ENCODE data around the gene LIMS1. TPM values are rescaled to one million over a fixed set of nuclear protein-coding genes. Genes with fewer than 3 reads are reported as not detected.

Gene LIMS1
- total RNA-seq, 1 experiment from 2014 or later = 56.2 TPM

- no peak overlapping the region for H2AFZ ChIP-seq (ENCODE audit: low read depth, low read length, poor library complexity, severe bottlenecking)
- ChIA-PET POLR2A (no interaction called here), CTCF (no interaction called here), RAD21 (ENCODE audit: low non-redundant PET in 1 of 2, low total read pairs in 2 of 2, uncharacterized antibody in 2 of 2, unreplicated experiment in 2 of 2) (no interaction called here)
- no peak overlapping the region for H3K4me3 ChIP-seq (replicated peaks in 1 of 2; ENCODE audit: low read depth in 1 of 2, low read length in 2 of 2)
- H3K27me3 ChIP-seq (ENCODE audit: insufficient read depth, low read length) = no peaks in the 10 kb centered on the region
- no TSS peak for BruUV-seq (replicated peaks)
- H3K27ac ChIP-seq (ENCODE audit: low read depth, low read length) = no peak overlapping the region
- H3K4me1 ChIP-seq (ENCODE audit: control insufficient read depth in 1 of 2, insufficient read depth in 2 of 2, low read length in 2 of 2) = peaks cover 13 to 19% of the 10 kb centered on the region in 2 experiments
- H3K9me2 ChIP-seq (ENCODE audit: insufficient read depth) = no peaks in the 10 kb centered on the region
- peaks cover 42% of the 10 kb centered on the region for H3K79me2 ChIP-seq (ENCODE audit: insufficient read depth, low read length)
- ATAC-seq (no peak), DNase-seq (ENCODE audit: low read depth, low spot score) (no peak)
- H3K9me3 ChIP-seq (ENCODE audit: control insufficient read depth in 1 of 2, insufficient read depth in 1 of 2, low read depth in 1 of 2, low read length in 2 of 2) = no peaks in the 10 kb centered on the region
- no peak for TF ChIP-seq TCF7L2 (IDR thresholded peaks at IDR 0.05; ENCODE audit: borderline replicate concordance, extremely low read depth, insufficient read depth, insufficient read length)
- no peaks in the 10 kb centered on the region for H3K36me3 ChIP-seq (ENCODE audit: control insufficient read depth in 1 of 2, insufficient read depth in 2 of 2, low read length in 2 of 2)
- no peak overlapping the region for H3K9ac ChIP-seq (ENCODE audit: low read length)
- H3K4me2 ChIP-seq (ENCODE audit: low read length) = no peak overlapping the region
- intact Hi-C loops (cut with micrococcal nuclease) = no loop called here
- H4K20me1 ChIP-seq (ENCODE audit: insufficient read depth) = no peaks in the 10 kb centered on the region
Measured at GRCh38 chr2:108614659-108615058, 80.4 kb downstream of the LIMS1 start.

- Histone ChIP-seq H2AFZ (ENCODE audit: low read depth, low read length, poor library complexity, severe bottlenecking) (no peak overlapping the region), H4K20me1 (ENCODE audit: insufficient read depth) (no peaks in the 10 kb centered on the region), H3K4me1 (ENCODE audit: control insufficient read depth in 1 of 2, insufficient read depth in 2 of 2, low read length in 2 of 2) (peaks cover 14 to 29% of the 10 kb centered on the region in 2 experiments), H3K27me3 (ENCODE audit: insufficient read depth, low read length) (no peaks in the 10 kb centered on the region), H3K9me2 (ENCODE audit: insufficient read depth) (no peaks in the 10 kb centered on the region), H3K9ac (ENCODE audit: low read length) (no peak overlapping the region), H3K9me3 (ENCODE audit: control insufficient read depth in 1 of 2, insufficient read depth in 1 of 2, low read depth in 1 of 2, low read length in 2 of 2) (no peaks in the 10 kb centered on the region), H3K36me3 (ENCODE audit: control insufficient read depth in 1 of 2, insufficient read depth in 2 of 2, low read length in 2 of 2) (no peaks in the 10 kb centered on the region), H3K79me2 (ENCODE audit: insufficient read depth, low read length) (peaks cover 50% of the 10 kb centered on the region), H3K27ac (ENCODE audit: low read depth, low read length) (no peak overlapping the region), H3K4me2 (ENCODE audit: low read length) (no peak overlapping the region), H3K4me3 (replicated peaks in 1 of 2; ENCODE audit: low read depth in 1 of 2, low read length in 2 of 2) (no peak overlapping the region)
- BruUV-seq (replicated peaks) = no TSS peak
- POLR2A ChIA-PET = no interaction called here
- CTCF ChIA-PET = interaction anchor here (1.0 kb wide), 1 partner anchor 21 kb away, joined by 5 read pairs; no protein-coding TSS in a partner anchor
- intact Hi-C loops (cut with micrococcal nuclease) = no loop called here
- ATAC-seq (no peak), DNase-seq (ENCODE audit: low read depth, low spot score) (no peak)
- RAD21 ChIA-PET (ENCODE audit: low non-redundant PET in 1 of 2, low total read pairs in 2 of 2, uncharacterized antibody in 2 of 2, unreplicated experiment in 2 of 2) = no interaction called here
- TF ChIP-seq POLR2A (IDR thresholded peaks at IDR 0.05; ENCODE audit: borderline replicate concordance, extremely low read depth, insufficient read depth, insufficient read length) (no peak), YY1 (IDR thresholded peaks at IDR 0.05; ENCODE audit: extremely low read depth, insufficient replicate concordance, low read depth, low read length) (no peak), EZH2 (IDR thresholded peaks at IDR 0.05) (no peak), EZH2phosphoT487 (IDR thresholded peaks at IDR 0.05; ENCODE audit: borderline replicate concordance) (no peak), ZFX (IDR thresholded peaks at IDR 0.05) (no peak), EGR1 (IDR thresholded peaks at IDR 0.05; ENCODE audit: low read depth) (no peak), ZBTB33 (IDR thresholded peaks at IDR 0.05; ENCODE audit: extremely low read depth, insufficient replicate concordance, low read length) (no peak), RAD21 (IDR thresholded peaks at IDR 0.05; ENCODE audit: low read depth) (no peak)
- TF ChIP-seq, protein P1, sequence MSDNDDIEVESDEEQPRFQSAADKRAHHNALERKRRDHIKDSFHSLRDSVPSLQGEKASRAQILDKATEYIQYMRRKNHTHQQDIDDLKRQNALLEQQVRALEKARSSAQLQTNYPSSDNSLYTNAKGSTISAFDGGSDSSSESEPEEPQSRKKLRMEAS (IDR thresholded peaks at IDR 0.05) = no peak
- TF ChIP-seq, protein P2, sequence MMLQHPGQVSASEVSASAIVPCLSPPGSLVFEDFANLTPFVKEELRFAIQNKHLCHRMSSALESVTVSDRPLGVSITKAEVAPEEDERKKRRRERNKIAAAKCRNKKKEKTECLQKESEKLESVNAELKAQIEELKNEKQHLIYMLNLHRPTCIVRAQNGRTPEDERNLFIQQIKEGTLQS (IDR thresholded peaks at IDR 0.05) = no peak
- TF ChIP-seq, protein P3, sequence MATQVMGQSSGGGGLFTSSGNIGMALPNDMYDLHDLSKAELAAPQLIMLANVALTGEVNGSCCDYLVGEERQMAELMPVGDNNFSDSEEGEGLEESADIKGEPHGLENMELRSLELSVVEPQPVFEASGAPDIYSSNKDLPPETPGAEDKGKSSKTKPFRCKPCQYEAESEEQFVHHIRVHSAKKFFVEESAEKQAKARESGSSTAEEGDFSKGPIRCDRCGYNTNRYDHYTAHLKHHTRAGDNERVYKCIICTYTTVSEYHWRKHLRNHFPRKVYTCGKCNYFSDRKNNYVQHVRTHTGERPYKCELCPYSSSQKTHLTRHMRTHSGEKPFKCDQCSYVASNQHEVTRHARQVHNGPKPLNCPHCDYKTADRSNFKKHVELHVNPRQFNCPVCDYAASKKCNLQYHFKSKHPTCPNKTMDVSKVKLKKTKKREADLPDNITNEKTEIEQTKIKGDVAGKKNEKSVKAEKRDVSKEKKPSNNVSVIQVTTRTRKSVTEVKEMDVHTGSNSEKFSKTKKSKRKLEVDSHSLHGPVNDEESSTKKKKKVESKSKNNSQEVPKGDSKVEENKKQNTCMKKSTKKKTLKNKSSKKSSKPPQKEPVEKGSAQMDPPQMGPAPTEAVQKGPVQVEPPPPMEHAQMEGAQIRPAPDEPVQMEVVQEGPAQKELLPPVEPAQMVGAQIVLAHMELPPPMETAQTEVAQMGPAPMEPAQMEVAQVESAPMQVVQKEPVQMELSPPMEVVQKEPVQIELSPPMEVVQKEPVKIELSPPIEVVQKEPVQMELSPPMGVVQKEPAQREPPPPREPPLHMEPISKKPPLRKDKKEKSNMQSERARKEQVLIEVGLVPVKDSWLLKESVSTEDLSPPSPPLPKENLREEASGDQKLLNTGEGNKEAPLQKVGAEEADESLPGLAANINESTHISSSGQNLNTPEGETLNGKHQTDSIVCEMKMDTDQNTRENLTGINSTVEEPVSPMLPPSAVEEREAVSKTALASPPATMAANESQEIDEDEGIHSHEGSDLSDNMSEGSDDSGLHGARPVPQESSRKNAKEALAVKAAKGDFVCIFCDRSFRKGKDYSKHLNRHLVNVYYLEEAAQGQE (IDR thresholded peaks at IDR 0.05; ENCODE audit: low read depth) = no peak
Measured at GRCh38 chr2:108615480-108616090, 81.3 kb downstream of the LIMS1 start.
